Type B pancreatic cell (in vitro differentiated cells): ENCODE measurements around the gene ADGRA3. TPM values are rescaled to one million over a fixed set of nuclear protein-coding genes. Genes with fewer than 3 reads are reported as not detected.
A peak's percentile ranks its signal among the peaks of the same experiment; 100 is the strongest.

Experiments used
- DNase-seq: peaks from one replicate; pipeline ENCODE4 v3.0.0; 2021; ENCODE audit warnings: mixed read lengths; ENCODE audit not compliant: unreplicated experiment; ENCODE audit errors: extremely low spot score
- H3K27ac Mint-ChIP-seq: 2 replicates; pipeline ENCODE4 v1.8.0; 2021; ENCODE audit warnings: mild to moderate bottlenecking, mixed read lengths
- H3K27me3 Mint-ChIP-seq: 2 replicates; pipeline ENCODE4 v1.8.0; 2021; ENCODE audit warnings: mixed read lengths
- H3K36me3 Mint-ChIP-seq: 2 replicates; pipeline ENCODE4 v1.8.0; 2021; ENCODE audit warnings: mixed read lengths
- H3K4me1 Mint-ChIP-seq: one replicate; pipeline ENCODE4 v1.8.0; 2021; ENCODE audit warnings: mixed read lengths; ENCODE audit not compliant: unreplicated experiment
- H3K4me3 Mint-ChIP-seq: 2 replicates; pipeline ENCODE4 v1.8.0; 2021; ENCODE audit warnings: mild to moderate bottlenecking, mixed read lengths
- H3K9me3 Mint-ChIP-seq: 2 replicates; pipeline ENCODE4 v1.8.0; 2021; ENCODE audit warnings: mixed read lengths
- total RNA-seq: library from RNA; stranded (reverse); gene quantifications from 2 replicates; pipeline ENCODE4 v1.2.1, GENCODE V29; 2021; ENCODE audit warnings: low replicate concordance
- TF ChIP-seq, protein P1 (sequence below): fragments of 200-600 bp; sonication (generic); conservative IDR thresholded peaks from 2 replicates; pipeline ENCODE4 v1.5.0; 2021; ENCODE audit warnings: antibody characterized with exemption, mild to moderate bottlenecking

Gene ADGRA3
- total RNA-seq, 1 donor from 2014 or later: 61.0 TPM

DNA sequence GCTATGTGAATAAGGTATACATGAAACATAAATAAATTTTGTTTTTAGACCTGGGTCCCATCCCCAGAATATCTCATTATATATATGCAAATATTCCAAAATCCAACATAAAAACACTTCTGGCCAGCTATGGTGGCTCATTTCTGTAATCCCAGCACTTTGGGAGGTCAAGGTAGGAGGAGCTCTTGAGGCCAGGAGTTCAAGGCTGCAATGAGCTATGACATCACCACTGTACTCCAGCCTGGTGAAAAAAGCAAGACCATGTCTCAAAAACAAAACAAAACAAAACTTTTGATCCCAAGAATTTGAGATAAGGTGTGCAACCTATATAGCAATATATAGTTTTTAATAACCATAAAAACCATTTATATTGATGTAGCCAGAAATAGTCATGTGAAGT, 5.4 kb upstream of the ADGRA3 start:
- Mint-ChIP-seq H3K27ac (no peak overlapping the region), H3K4me3 (no peak overlapping the region), H3K9me3 (no peaks in the 10 kb centered on the region), H3K4me1 (no peaks in the 10 kb centered on the region), H3K27me3 (no peaks in the 10 kb centered on the region), H3K36me3 (no peaks in the 10 kb centered on the region)
- TF ChIP-seq, protein P1, sequence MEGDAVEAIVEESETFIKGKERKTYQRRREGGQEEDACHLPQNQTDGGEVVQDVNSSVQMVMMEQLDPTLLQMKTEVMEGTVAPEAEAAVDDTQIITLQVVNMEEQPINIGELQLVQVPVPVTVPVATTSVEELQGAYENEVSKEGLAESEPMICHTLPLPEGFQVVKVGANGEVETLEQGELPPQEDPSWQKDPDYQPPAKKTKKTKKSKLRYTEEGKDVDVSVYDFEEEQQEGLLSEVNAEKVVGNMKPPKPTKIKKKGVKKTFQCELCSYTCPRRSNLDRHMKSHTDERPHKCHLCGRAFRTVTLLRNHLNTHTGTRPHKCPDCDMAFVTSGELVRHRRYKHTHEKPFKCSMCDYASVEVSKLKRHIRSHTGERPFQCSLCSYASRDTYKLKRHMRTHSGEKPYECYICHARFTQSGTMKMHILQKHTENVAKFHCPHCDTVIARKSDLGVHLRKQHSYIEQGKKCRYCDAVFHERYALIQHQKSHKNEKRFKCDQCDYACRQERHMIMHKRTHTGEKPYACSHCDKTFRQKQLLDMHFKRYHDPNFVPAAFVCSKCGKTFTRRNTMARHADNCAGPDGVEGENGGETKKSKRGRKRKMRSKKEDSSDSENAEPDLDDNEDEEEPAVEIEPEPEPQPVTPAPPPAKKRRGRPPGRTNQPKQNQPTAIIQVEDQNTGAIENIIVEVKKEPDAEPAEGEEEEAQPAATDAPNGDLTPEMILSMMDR: no peak
- no peak for DNase-seq

- Mint-ChIP-seq H3K4me3 (peak overlapping the region; percentile 98), H3K36me3 (peaks cover 17% of the 10 kb centered on the region), H3K27me3 (no peaks in the 10 kb centered on the region), H3K27ac (peak overlapping the region; percentile 95), H3K9me3 (peaks cover 5% of the 10 kb centered on the region), H3K4me1 (peaks cover 21% of the 10 kb centered on the region)
- peak; percentile 72 for DNase-seq
- TF ChIP-seq, protein P1: peak; percentile 28
Measured at GRCh38 chr4:22515145-22515887, 550 bp downstream of the ADGRA3 start.

DNA sequence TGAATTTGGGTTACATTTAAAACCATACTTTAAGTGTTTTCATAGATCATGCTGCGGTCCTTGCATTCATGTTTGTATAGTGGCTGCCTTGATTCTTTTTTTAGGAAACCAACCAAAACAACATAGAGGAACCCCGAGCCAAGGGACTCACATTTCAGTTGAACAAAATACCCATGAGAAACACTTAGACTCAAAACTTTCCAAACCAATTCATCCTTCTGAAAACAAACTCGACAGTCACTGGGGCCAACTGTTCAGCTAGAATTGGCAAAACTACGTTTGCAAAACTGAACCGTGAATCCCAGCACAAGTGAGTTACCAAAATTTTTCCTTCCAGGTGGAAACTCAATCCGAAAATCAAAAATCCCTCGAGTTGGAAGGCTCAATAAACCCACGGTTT, 1.4 kb downstream of the ADGRA3 start:
- Mint-ChIP-seq H3K4me1 (peaks cover 22% of the 10 kb centered on the region), H3K27ac (peak overlapping the region; percentile 95), H3K9me3 (peaks cover 9% of the 10 kb centered on the region), H3K4me3 (peak overlapping the region; percentile 98), H3K36me3 (peaks cover 21% of the 10 kb centered on the region), H3K27me3 (no peaks in the 10 kb centered on the region)
- DNase-seq: no peak
- TF ChIP-seq, protein P1: no peak

- Mint-ChIP-seq H3K27me3 (no peaks in the 10 kb centered on the region), H3K9me3 (peaks cover 9% of the 10 kb centered on the region), H3K36me3 (peaks cover 21% of the 10 kb centered on the region), H3K27ac (peak overlapping the region; percentile 95), H3K4me3 (peak overlapping the region; percentile 98), H3K4me1 (peaks cover 22% of the 10 kb centered on the region)
- DNase-seq: no peak
- TF ChIP-seq, protein P1: no peak
Measured at GRCh38 chr4:22514001-22514400, 1.9 kb downstream of the ADGRA3 start.

GRCh38 chr4:22512306-22512705, 3.6 kb downstream of the ADGRA3 start:
- peaks cover 22% of the 10 kb centered on the region for H3K4me1 Mint-ChIP-seq
- no peak overlapping the region for H3K27ac Mint-ChIP-seq
- peaks cover 9% of the 10 kb centered on the region for H3K9me3 Mint-ChIP-seq
- peak overlapping the region; percentile 66 for H3K4me3 Mint-ChIP-seq
- DNase-seq: no peak
- TF ChIP-seq, protein P1: no peak
- H3K27me3 Mint-ChIP-seq: no peaks in the 10 kb centered on the region
- H3K36me3 Mint-ChIP-seq: peaks cover 30% of the 10 kb centered on the region
